NCI-H128 (cell line): Measurements from ENCODE around the gene ACOT2.
"Not testable (repeated sequence)": the region's sequence is repeated elsewhere in the genome, so short reads cannot be mapped to it uniquely, and the experiment has no call there.

Source experiments
- DNase-seq: peaks from one replicate; lab custom pipeline; 2025; ENCODE audit not compliant: unreplicated experiment; lab: John Stamatoyannopoulos, UW

The ACOT2 gene

DNA sequence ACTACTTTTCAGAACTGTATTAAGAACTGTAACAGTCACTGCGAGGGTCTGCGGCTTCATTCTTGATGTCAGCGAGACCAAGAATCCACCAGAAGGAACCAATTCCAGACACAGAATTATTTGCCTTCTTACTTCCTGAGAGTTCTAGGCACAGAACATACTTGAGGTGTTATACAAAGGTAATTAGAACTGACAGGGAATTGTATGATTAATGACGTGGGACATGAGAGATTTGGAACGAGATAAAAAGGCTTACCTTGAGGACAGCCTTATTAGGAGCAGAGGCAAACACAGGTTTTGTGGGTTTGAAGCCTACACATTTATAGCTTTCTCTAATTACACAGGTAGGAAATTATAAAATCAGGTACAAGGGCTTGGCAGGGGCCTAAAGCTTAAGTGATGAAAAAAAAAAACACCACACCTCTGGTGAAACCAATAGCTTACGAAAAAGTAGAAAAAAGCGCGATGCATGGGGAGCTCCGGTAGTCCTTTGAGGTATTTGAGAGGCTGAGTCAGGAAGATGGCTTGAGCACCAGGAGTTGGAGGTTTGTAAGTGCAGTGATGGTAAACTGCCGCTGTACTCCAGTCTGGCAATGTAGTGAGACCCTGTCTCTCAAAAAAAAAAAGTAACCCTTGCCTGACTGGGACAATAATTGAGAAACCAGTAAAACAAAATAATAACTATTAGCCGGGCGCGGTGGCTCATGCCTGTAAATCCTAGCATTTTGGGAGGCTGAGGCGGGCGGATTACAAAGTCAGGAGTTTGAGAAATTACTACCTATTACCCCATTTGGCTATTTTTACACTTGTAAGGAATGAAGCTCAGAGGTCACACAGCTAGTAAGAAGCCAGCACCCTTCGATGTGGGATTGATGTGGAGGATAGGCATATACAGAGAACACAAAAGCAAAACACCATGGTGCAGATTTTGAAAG is 795 bp upstream of the ACOT2 start:
- DNase-seq = no peak

DNA sequence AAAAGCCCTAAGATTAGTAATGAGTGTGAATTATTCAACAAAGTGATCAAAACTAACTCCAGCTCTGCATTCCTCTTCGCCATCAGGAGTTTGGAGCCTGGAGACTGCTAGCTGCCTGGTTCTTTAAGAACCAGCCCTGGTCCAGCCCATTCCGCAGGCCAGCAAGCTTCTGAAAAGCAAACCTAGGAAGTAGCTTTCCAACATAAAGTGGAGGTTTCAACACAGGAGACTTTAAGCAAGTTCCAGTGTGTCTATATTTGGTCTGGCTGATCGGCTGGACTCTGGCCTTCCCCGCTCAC is 178 bp upstream of the ACOT2 start:
- DNase-seq = not testable (repeated sequence)

DNA sequence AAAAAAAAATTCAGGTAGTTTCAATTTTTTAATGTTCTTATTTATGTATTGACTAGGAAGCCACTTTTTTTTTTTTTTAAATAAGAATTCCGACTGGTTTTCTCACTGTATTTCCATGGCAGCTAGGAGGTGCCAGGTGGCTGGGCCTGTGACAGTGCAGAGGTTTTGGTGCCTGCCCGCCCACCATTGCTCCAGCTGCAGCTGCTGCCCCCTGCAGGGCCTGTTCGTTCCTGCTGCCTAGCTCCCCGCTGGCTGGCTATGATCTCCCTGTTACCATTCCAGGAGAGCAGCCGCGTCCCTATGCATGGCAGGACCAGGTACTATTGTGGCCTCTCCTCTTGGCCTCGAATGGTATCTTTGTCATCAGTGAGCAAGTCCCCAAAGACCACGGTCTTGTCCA is 1.9 kb downstream of the ACOT2 start:
- DNase-seq = not testable (repeated sequence)

DNA sequence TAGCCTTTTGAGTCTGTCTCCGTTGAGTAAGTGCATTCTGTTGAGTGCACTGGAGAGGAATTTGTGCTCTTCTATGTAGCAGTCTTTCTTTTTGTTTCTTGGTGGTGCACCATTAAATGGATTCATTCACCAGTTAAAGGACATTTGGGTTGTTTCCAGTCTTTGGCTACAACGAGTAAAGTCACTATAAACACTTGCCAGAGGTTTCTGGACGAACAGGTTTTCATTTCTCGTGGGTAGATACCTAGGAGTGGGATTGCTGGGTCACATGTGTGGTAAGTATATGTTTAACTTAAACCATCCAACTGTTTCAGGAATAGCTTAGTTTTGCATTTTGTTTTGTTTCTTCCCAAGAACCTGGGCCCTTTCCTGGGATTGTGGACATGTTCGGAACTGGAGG is 4.0 kb downstream of the ACOT2 start:
- not testable (repeated sequence) for DNase-seq

DNA sequence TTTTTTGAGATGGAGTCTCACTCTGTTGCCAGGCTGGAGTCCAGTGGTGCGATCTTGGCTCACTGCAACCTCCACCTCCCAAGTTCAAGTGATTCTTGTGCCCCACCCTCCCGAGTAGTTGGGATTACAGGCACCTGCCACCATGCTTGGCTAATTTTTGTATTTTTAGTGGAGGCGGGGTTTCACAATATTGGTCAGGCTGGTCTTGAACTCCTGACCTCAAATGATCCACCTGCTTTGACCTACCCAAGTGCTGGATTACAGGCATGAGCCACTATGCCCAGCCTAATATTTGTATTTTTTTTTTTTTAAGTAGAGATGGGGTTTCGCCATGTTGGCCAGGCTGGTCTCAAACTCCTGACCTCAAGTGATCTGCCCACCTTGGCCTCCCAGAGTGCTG is 4.7 kb downstream of the ACOT2 start:
- DNase-seq = not testable (repeated sequence)

DNA sequence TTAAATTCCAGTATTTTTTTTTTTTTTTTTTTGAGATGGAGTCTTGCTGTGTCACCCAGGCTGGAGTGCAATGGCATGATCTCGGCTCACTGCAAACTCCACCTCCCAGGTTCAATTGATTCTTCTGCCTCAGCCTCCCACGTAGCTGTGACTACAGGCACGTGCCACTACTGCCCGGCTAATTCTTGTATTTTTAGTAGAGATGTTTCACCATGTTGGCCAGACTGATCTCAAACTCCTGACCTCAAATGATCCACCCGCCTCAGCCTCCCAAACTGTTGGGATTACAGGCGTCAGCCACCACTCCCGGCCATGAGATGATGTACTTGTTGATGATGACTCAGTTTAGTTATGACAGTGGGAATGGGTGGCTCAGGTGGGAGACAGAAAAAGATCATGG is 5.2 kb downstream of the ACOT2 start:
- DNase-seq = not testable (repeated sequence)

DNA sequence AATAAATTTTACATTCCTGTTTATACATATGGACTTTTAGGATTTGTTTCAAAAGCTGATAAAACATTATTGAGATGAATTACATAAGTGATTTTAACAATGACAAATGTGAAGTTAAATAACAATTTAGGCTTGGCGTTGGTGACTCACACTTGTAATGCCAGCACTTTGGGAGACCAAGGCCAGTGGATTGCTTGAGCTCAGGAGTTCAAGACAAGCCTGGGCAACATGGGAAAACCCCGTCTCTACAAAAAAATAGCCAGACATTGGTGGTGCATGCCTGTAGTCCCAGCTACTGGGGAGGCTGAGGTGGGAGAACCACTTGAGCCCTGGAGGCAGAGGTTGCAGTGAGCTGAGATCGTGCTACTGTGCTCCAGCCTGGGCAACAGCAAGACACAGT is 7.4 kb downstream of the ACOT2 start:
- no peak for DNase-seq

DNA sequence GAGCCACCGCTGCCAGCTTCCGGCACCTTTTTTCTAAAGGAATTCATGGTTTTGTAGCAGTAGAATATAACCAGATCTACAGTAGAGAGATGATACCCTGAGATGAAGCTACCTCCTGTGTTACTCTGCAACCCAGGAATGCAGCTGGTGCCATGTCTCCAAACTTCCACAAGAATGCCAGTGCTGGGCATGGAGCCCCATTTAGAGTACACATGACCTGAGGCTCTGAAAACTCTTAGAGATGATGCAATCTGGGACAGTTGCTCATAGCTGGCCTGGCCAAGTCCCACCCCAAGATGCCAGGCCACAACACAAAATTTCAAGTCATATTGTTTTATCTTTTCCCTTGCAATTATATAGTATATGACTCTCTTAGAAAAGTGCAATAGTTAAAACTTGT is 8.2 kb downstream of the ACOT2 start:
- not testable (repeated sequence) for DNase-seq

DNA sequence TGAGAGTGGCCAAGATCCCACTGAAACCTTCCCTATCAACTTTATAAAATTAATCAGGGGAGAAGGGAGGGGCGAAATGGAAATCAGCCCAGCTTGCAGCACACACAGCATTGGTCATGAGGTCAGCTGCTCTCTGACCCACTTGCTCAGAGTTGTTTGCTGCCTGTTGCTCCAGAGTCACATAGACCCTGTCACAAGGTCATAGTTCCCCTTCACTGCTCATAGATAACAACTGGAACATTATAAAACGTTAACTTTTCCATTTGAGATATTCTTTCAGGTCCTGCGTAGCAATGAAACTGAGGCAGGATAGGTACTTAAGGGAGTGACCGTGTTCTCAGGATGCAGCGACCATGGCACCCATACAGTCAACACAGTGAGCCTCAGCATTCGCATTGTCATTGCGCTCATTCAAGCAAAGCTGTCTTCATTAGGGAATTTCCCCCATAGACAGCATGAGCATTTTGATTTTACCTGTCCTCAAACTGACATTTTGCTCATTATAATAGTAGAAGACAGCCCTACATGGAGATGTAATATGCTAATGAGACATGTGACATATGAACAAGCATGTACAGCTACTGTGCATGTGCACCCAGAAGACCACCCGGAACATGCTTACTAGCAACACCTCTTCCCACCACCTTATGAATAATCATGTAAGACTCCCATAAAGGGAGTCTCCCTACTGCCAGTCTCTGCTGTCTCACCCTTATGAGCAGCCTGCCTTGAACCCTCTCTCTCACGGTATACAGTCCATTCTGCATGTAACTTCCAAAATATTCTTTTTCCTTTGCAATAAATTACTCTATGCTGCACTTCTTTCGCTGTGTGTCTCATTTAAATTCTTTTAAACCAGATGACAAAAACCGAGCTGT is 13.3 kb downstream of the ACOT2 start:
- DNase-seq = not testable (repeated sequence)

DNA sequence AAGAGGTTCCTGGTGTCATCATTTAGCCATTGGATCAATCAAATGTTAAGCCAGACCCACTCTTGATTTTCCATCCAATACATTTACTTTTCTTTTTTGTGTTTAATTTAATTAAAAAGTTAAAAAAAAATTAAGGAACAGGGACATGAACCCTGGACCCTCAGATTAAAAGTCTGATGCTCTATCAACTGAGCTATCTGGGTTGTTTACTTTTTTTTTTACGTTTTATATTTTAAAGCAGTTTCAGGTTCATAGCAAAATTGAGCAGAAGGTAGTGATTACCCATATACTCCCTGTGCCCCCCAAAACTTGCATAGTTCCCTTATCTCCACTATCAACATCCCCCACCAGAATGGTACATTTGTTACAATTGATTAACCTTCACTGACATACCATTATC is 19.7 kb downstream of the ACOT2 start:
- no peak for DNase-seq

DNA sequence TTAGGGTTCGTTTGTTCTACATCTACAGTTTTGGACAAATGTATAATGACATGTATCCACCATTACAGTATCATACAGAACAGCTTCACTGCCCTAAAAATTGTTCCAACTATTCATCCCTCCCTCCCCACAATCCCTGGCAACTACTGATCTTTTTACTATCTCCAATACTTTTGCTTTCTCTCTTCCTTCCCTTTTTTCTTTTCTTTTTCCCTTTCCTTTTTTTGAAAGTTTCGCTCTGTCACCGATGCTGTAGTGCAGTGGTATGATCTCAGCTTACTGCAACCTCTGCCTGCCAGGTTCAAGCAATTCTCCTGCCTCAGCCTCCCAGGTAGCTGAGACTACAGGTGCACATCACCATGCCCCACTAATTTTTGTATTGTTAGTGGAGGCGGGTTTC is 20.1 kb downstream of the ACOT2 start:
- no peak for DNase-seq

DNA sequence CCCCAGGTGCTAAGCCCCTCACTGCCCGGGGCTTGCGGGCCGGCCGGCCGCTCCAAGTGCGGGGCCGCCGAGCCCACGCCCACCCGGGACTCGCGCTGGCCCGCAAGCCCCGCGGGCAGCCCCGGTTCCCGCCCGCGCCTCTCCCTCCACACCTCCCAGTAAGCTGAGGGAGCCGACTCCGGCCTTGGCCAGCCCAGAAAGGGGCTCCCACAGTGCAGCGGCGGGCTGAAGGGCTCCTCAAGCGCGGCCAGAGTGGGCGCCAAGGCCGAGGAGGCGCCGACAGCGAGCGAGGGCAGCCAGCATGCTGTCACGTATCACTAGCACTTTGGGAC is 21.6 kb downstream of the ACOT2 start:
- not testable (repeated sequence) for DNase-seq

DNA sequence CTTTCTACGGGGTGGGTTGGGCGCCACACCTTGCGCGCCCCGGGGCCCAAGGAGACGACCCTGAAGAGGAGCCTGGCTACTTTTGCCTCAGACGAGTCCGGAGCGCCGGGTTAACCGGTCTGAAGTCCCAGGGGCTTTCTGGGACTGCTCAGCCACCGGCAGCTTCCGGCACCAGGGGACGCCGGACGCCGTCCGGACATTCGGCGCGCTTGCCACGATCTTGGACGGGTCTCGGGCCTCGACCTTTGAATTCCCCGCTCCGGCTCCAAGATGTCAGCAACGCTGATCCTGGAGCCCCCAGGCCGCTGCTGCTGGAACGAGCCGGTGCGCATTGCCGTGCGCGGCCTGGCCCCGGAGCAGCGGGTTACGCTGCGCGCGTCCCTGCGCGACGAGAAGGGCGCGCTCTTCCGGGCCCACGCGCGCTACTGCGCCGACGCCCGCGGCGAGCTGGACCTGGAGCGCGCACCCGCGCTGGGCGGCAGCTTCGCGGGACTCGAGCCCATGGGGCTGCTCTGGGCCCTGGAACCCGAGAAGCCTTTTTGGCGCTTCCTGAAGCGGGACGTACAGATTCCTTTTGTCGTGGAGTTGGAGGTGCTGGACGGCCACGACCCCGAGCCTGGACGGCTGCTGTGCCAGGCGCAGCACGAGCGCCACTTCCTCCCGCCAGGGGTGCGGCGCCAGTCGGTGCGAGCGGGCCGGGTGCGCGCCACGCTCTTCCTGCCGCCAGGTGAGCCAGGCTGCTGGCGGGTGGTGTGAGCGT is 22.9 kb downstream of the ACOT2 start, which contains the start of gene ACOT4:
Gene ACOT4, plus strand, starts transcription at position 184 of the 760 bp plus-strand sequence. Its CDS starts 87 bp downstream, at position 271.
- DNase-seq = no peak

DNA sequence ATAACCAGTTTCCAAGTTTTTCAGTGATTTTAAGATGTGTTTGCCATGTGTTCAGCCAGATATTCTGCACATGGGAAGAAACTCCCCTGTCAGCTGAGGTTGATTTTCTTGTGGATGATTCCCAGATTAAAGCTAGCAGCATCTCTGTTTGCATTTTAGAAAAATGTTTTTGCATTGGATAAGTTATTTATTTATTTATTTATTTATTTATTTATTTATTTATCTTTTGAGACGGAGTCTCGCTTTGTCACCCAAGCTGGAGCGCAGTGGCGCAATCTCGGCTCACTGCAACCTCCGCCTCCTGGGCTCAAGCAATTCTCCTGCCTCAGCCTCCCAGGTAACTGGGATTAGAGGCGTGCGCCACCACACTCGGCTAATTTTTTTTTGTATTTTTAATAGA is 25.5 kb downstream of the ACOT2 start:
- no peak for DNase-seq

DNA sequence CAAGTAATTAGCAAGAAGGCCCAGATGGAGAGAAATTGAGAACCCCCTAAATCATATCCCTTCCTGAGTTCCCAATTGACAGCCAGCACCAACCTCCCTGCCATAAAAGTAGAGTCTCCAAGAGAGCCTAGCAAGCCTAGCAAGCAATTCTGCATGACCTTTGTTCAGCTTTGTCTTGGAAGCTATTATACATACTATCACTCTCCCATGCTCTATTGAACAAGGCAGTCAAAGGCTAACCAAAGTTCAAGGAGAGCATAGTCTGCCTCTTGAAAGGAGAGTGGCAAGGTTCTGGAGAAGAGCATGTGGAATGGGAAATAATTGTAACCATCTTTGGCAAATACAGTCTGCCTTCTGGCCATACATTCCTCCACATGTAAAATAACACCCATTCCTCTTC is 30.5 kb downstream of the ACOT2 start:
- no peak for DNase-seq

DNA sequence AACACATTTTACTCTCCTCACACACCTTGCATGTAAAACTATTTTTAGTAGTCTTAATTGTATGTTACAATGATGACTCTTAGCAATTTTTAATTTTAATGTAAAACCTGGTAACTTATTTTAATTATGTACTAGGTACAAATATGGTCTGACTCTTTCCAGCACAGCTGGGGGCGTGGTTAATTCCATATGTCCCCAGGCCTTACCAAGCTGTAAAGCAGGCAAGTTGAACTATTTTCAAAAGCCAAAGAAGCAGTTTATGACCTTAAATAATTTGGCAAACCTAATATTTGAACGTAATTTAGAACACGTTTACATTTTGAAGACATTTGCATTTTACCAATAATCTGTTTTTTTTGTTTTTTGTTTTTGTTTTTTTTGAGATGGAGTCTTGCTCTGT is 34.0 kb downstream of the ACOT2 start:
- DNase-seq = no peak

DNA sequence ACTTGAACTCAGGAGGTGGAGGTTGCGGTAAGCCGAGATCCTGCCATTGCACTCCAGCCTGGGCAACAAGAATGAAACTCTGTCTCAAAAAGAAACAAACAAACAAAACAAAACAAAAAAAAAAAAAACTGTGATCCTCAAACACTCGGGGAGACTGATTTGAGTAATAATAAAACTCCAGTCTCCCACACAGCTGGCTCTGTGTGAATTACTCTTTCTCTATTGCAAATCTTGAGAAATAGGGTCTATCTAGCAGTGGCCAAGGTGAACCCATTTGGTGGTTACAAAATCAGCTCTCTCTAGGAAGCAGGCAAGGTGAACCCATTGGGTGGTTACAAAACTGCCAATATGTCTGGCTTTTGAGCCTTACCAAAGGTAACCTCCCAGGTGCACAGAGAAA is 37.3 kb downstream of the ACOT2 start:
- DNase-seq = no peak

DNA sequence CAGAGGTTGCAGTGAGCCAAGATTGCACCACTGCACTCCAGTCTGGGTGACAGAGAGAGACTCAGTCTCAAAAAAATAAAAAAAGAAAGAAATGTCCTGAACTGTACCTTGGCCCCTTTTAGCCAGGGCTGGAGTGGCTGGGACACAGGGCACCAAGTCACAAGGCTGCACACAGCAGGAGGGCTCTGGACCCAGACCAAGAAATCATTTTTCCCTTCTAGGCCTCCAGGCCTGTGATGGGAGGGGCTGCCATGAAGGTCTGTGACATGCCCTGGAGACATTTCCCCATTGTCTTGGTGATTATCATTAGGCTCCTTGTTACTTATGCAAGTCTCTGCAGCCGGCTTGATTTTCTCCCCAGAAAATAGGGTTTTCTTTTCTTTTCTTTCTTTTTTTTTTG is 38.2 kb downstream of the ACOT2 start:
- DNase-seq = no peak

DNA sequence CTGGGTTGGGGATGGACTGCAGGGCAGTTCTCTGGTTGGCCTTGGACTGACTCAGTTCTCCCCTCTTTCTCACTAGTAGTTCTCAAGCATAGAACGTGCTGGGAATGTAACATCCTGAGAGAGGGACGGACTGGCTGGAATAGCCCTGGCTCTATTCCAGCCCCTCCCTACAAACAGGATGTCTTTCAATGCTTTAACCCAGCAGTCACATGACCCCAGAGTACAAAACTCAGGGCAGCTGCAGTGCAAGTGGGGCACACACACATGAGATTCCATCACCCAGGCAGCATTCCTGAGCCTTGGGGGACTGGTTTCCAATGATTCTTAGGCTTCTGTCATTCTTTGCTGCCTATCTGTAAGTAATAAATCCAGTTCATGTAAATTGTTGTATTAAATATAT is 41.7 kb downstream of the ACOT2 start:
- no peak for DNase-seq

DNA sequence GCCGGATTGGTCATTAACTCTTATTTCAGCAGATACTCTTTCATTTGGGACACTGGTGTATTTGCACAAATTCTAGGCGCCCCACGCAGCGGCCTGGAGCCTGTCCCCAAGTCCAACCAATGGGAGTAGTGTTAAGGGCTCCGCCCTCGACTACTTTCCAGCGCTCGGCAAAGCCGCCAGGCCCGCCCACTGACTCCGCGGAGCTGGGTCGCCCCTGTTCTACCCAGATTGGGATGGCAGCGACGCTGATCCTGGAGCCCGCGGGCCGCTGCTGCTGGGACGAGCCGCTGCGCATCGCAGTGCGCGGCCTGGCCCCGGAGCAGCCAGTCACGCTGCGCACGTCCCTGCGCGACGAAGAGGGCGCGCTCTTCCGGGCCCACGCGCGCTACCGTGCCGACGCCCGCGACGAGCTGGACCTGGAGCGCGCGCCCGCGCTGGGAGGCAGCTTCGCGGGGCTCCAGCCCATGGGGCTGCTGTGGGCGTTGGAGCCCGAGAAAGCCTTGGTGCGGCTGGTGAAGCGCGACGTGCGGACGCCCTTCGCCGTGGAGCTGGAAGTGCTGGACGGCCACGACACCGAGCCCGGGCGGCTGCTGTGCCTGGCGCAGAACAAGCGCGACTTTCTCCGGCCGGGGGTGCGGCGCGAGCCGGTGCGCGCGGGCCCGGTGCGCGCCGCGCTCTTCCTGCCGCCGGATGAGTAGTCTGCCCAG is 43.5 kb downstream of the ACOT2 start, which contains the start of gene ACOT6:
Gene ACOT6, plus strand, starts transcription at position 179 of the 707 bp plus-strand sequence. Its CDS starts 55 bp downstream, at position 234.
- peak; percentile 27 for DNase-seq

DNA sequence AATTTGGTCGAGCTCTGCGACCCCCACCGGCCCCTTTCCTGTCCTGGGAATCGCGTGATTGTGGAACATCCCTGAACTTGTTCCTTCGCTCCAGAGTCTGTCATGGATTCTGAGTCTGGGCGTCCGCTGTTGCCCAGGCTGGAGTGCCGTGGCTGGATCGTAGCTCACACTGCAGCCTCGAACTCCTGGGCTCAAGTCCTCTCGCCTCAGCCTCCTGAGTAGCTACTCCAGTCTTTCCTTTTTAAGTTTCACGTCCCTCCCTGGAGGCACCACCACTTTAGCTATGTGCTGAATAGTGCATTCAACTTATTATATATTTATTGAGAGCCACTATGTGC is 44.0 kb downstream of the ACOT2 start:
- DNase-seq = no peak
